ENCODE measurements around the gene GHR. TPM values are rescaled to one million over a fixed set of nuclear protein-coding genes. Genes with fewer than 3 reads are reported as not detected.

GHR gene
- total RNA-seq, 2 experiments from 2014 or later = not detected

DNA sequence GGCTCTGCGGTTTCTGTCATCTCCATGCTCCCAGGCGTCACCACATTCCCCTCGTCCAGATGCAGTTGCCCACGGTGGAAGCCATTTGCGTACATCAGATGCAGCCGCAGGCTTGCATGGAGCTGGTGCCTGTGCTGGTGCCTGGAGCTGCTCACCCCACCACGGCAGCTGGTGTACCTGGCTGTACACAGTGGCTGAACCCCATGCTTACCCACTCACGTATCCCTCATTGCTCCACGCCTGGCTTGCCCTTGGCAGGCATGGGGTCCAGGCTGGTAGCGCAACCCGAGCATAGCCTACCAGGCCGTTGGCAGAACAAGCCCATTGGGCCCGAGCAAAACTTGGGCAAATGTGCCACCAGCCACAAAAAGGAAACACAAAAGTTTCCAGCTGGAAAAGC is 159.5 kb downstream of the GHR start:
- H3K9me3 Mint-ChIP-seq = no peaks in the 10 kb centered on the region
- no peaks in the 10 kb centered on the region for H3K36me3 Mint-ChIP-seq (ENCODE audit: low read depth)
- peaks cover 14% of the 10 kb centered on the region for H3K27me3 Mint-ChIP-seq (ENCODE audit: low read depth)
- no peak overlapping the region for H3K4me3 Mint-ChIP-seq
- intact Hi-C loops (cut with micrococcal nuclease) = loop anchor here (1.0 to 5.0 kb wide), 5 partner anchors 160 to 725 kb away; partner anchors contain the start of gene GHR
- DNase-seq = no peak
- CTCF ChIA-PET = interaction anchor here (0.8 to 1.7 kb wide), 7 partner anchors 8 to 307 kb away, joined by 3 to 5 read pairs (median 3); no protein-coding TSS in a partner anchor
- H3K27ac Mint-ChIP-seq = no peak overlapping the region
- no peaks in the 10 kb centered on the region for H3K4me1 Mint-ChIP-seq (ENCODE audit: low read depth)

DNA sequence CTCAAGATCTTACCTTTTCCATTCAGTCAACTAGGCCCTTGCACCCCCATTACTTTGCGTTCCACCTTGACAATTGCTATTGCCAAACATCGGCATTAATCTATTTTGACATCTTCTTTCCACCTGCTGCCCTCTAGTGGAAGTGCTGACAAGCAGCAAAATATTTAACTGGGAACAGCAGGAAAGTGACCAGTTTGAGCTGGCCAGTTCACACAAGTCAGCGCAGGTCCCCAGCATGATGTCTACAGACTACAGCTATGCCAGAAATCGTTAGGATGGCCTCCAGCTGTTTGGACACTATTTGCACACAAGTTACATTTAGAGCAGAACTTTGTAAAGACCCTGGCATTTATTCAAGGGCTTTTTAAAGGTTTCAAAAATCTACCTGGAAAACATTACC is 160.1 kb downstream of the GHR start:
- no peaks in the 10 kb centered on the region for H3K4me1 Mint-ChIP-seq (ENCODE audit: low read depth)
- no peak overlapping the region for H3K27ac Mint-ChIP-seq
- no peaks in the 10 kb centered on the region for H3K36me3 Mint-ChIP-seq (ENCODE audit: low read depth)
- intact Hi-C loops (cut with micrococcal nuclease) = loop anchor here (1.0 to 5.0 kb wide), 5 partner anchors 161 to 726 kb away; partner anchors contain the start of gene GHR
- H3K9me3 Mint-ChIP-seq = no peaks in the 10 kb centered on the region
- no peak overlapping the region for H3K4me3 Mint-ChIP-seq
- H3K27me3 Mint-ChIP-seq (ENCODE audit: low read depth) = peaks cover 14% of the 10 kb centered on the region
- peak; percentile 50 for DNase-seq
- CTCF ChIA-PET = interaction anchor here (0.8 to 1.7 kb wide), 8 partner anchors 9 to 306 kb away, joined by 3 to 5 read pairs (median 3); no protein-coding TSS in a partner anchor

DNA sequence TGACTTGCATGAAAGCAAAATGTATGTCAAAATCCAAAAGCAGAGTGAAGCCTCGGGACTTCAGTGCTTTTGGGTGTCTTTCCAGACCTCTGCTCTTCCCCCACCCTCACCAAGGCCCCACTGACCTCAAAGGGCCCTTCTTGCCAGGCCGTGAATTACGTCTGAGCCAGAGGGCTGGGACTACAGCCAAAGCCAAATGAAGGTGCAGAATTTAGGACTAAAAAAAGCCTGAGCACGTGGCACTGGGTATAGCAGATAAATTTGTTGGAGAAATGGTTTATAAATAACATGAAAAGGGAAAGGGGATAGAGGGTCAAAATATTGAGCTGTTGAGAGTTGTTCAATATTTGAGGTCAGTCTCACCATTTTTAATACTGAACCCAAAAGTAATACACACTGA is 163.4 kb downstream of the GHR start:
- Mint-ChIP-seq H3K36me3 (ENCODE audit: low read depth) (no peaks in the 10 kb centered on the region), H3K27ac (no peak overlapping the region), H3K27me3 (ENCODE audit: low read depth) (peaks cover 21% of the 10 kb centered on the region), H3K4me3 (no peak overlapping the region), H3K9me3 (no peaks in the 10 kb centered on the region), H3K4me1 (ENCODE audit: low read depth) (no peaks in the 10 kb centered on the region)
- intact Hi-C loops (cut with micrococcal nuclease) = no loop called here
- DNase-seq = no peak
- CTCF ChIA-PET = interaction anchor here (1.1 kb wide), 1 partner anchor 164 kb away, joined by 3 read pairs; the partner anchor contains the start of gene GHR

DNA sequence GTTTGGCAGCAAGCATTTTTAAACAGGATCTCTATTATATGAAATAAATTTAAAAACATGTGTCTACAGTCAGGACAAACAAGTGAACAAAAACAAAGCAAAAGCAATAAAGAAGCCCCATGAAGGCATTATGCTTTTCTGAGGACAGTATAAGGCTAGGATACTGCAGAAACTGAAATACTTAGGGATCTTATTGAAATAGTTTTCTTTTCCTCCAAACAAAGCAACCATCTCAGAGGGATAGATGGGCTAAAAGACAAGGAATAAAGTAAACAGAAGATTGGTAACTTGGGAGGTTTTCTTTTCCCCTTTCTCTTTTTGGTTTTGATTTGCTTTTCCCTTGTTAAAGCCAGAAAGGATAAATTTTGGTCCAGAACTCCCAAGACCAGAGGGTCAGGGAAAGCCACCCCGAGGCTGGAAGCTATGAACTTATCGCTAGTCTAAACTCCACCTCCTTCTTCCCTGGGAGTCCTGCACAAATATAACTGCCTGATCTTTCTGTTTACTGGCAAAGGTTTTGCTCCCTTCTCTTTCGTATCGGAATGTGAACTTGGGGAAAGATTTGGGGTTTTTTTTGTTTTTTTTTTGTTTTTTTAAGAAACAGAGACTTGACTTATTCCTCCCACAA is 164.0 kb downstream of the GHR start:
- Mint-ChIP-seq H3K27me3 (ENCODE audit: low read depth) (peaks cover 22% of the 10 kb centered on the region), H3K4me1 (ENCODE audit: low read depth) (no peaks in the 10 kb centered on the region), H3K36me3 (ENCODE audit: low read depth) (no peaks in the 10 kb centered on the region), H3K27ac (no peak overlapping the region), H3K4me3 (no peak overlapping the region), H3K9me3 (no peaks in the 10 kb centered on the region)
- no peak for DNase-seq
- CTCF ChIA-PET = interaction anchor here (1.1 kb wide), 1 partner anchor 164 kb away, joined by 3 read pairs; the partner anchor contains the start of gene GHR
- intact Hi-C loops (cut with micrococcal nuclease) = no loop called here

DNA sequence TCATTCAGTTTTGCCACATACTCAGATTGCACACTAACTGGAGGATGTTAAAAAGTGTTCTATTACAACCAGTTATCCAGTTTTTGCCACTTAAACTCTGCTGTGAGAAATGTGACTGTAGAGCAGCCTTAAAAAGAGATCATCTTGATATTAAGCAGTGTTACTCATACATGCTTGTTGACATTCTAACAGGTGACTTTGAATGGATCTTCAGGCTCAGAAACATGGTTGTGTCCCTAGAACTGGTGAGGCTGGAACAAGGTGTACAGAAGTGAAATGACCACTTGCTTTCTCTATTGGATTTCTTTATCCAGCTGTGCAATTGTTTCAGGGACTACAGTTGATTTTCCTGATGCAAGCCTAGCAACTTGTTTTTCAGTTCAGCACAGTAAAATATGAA is 167.3 kb downstream of the GHR start:
- CTCF ChIA-PET = no interaction called here

DNA sequence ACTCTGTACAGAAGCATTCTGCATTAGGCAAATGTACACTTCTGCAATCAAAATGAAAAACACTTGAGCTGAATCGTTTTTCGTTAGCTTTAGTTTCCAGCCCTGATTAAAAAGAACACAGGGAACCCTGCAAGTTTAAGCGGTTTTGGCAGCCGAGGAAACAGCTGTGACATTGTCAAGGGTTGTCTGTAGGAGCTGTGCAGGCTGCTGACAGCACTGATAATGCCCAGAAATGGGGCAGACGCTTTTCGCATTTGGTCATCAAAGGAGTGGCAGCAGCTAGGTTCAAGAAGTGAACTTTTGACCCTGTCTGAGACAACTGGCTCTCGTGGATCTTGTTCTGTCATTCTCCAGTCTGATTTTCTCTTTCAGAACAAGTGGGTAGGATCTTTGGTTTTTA is 167.8 kb downstream of the GHR start:
- intact Hi-C loops (cut with micrococcal nuclease) = no loop called here
- Mint-ChIP-seq H3K9me3 (no peaks in the 10 kb centered on the region), H3K4me1 (ENCODE audit: low read depth) (no peaks in the 10 kb centered on the region), H3K36me3 (ENCODE audit: low read depth) (no peaks in the 10 kb centered on the region), H3K4me3 (no peak overlapping the region), H3K27me3 (ENCODE audit: low read depth) (peaks cover 27% of the 10 kb centered on the region), H3K27ac (no peak overlapping the region)
- DNase-seq = no peak
- CTCF ChIA-PET = interaction anchor here (0.9 kb wide), 1 partner anchor 10 kb away, joined by 5 read pairs; no protein-coding TSS in a partner anchor

More for the DNA sequence above, 167.3 kb downstream of the GHR start:
- intact Hi-C loops (cut with micrococcal nuclease) = no loop called here
- Mint-ChIP-seq H3K9me3 (no peaks in the 10 kb centered on the region), H3K27me3 (ENCODE audit: low read depth) (peaks cover 27% of the 10 kb centered on the region), H3K4me1 (ENCODE audit: low read depth) (no peaks in the 10 kb centered on the region), H3K4me3 (no peak overlapping the region), H3K27ac (no peak overlapping the region), H3K36me3 (ENCODE audit: low read depth) (no peaks in the 10 kb centered on the region)
- DNase-seq = no peak

DNA sequence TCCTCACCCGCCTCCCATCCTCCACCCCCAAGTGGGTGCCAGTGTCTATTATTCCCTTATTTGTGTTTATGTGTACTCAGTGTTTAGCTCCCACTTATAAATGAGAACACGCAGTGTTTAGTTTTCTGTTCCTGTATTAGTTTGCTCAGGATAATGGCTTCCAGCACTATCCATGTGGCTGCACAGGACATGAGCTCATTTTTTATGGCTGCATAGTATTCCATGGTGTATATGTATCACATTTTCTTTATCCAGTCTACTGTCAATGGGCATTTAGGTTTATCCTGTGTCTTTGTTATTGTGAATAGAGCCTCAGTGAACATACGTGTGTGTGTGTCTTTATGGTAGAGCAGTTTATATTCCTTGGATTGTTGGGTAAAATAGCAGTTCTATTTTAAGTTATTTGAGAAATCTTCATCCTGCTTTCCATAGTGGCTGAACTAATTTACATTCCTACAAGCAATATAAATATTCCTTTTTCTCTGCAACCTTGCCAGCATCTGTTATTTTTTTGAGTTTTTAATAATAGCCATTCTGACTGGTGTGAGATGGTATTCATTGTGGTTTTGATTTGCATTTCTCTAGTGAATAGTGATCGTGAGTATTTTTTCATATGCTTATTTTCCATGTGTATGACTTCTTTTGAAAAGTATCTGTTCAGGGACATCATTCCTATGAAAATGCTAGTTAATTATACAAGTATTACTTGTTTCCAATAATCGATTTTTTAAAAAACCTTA is 169.3 kb downstream of the GHR start:
- Mint-ChIP-seq H3K4me3 (no peak overlapping the region), H3K27me3 (ENCODE audit: low read depth) (peaks cover 22% of the 10 kb centered on the region), H3K9me3 (no peaks in the 10 kb centered on the region), H3K27ac (no peak overlapping the region), H3K4me1 (ENCODE audit: low read depth) (no peaks in the 10 kb centered on the region), H3K36me3 (ENCODE audit: low read depth) (no peaks in the 10 kb centered on the region)
- DNase-seq = no peak
- CTCF ChIA-PET = interaction anchor here (0.7 kb wide), 1 partner anchor 28 kb away, joined by 3 read pairs; no protein-coding TSS in a partner anchor
- intact Hi-C loops (cut with micrococcal nuclease) = no loop called here

DNA sequence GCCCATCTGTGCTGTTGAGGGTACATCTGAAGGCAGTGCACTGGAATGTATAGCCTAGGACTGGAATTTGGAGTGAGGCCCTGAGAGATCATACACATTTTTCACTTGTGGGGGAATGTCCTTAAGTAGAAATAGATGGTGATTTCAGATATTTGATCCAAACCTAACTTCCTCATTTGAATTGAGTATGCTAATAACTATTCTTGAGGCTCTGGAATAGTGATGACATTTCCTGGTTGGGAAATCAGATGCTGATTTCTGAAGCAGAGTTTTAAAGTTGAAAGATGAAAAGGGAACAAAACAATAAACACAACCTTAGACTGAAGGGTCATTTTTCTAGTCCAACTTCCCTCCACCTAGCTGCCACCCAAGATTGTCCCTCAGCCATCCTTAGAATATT is 170.4 kb downstream of the GHR start:
- H3K4me1 Mint-ChIP-seq (ENCODE audit: low read depth) = no peaks in the 10 kb centered on the region
- intact Hi-C loops (cut with micrococcal nuclease) = no loop called here

DNA sequence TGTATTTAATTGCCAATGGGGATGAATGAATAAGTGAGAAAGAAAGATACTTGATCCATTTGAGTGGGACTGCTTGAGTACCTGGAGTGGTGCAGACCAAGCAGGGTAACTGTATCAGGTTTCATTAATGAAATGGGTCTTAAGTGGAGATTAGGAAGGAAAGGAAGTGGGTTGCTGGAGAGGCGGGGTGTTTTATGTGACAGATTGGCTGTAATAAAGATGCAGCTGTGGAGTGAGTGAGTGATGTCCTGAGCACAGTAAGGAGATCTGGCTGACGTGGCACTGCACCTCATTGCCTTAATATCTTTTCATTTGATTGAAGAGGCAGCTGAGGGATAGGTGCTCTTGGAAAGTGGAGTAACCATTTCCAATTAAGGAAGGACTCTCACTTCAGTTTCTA is 172.4 kb downstream of the GHR start:
- H3K4me1 Mint-ChIP-seq (ENCODE audit: low read depth) = no peaks in the 10 kb centered on the region
- DNase-seq = no peak
- peaks cover 19% of the 10 kb centered on the region for H3K27me3 Mint-ChIP-seq (ENCODE audit: low read depth)
- CTCF ChIA-PET = no interaction called here
- H3K9me3 Mint-ChIP-seq = no peaks in the 10 kb centered on the region
- intact Hi-C loops (cut with micrococcal nuclease) = no loop called here
- H3K4me3 Mint-ChIP-seq = no peak overlapping the region
- H3K27ac Mint-ChIP-seq = no peak overlapping the region
- H3K36me3 Mint-ChIP-seq (ENCODE audit: low read depth) = no peaks in the 10 kb centered on the region

More for the DNA sequence above, 170.4 kb downstream of the GHR start:
- no peaks in the 10 kb centered on the region for H3K9me3 Mint-ChIP-seq
- CTCF ChIA-PET = no interaction called here
- no peak for DNase-seq
- H3K27ac Mint-ChIP-seq = no peak overlapping the region
- H3K4me3 Mint-ChIP-seq = no peak overlapping the region
- no peaks in the 10 kb centered on the region for H3K36me3 Mint-ChIP-seq (ENCODE audit: low read depth)
- H3K27me3 Mint-ChIP-seq (ENCODE audit: low read depth) = peaks cover 20% of the 10 kb centered on the region

DNA sequence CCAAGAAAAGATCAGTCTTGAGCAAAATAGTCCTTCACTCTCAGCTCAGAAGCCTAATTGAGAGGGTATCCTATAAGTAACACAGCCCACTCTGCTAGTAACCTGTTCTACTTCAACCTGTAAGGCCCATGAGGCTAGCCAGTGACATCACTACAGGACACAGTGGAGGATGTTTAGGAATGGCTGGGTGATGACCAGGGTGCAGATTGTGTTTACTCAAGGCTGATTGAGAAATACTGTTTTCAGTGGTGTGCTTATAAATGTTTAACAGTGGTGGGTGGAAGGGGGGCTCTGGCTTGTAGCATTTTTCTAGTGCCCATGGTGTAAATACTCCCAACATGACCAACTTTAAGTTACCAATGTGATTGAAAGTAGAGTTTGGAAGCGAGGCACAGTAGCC is 173.6 kb downstream of the GHR start:
- intact Hi-C loops (cut with micrococcal nuclease) = no loop called here
- DNase-seq = no peak
- no peak overlapping the region for H3K27ac Mint-ChIP-seq
- CTCF ChIA-PET = no interaction called here
- no peaks in the 10 kb centered on the region for H3K36me3 Mint-ChIP-seq (ENCODE audit: low read depth)
- peaks cover 14% of the 10 kb centered on the region for H3K27me3 Mint-ChIP-seq (ENCODE audit: low read depth)
- H3K4me1 Mint-ChIP-seq (ENCODE audit: low read depth) = no peaks in the 10 kb centered on the region
- no peak overlapping the region for H3K4me3 Mint-ChIP-seq
- no peaks in the 10 kb centered on the region for H3K9me3 Mint-ChIP-seq

DNA sequence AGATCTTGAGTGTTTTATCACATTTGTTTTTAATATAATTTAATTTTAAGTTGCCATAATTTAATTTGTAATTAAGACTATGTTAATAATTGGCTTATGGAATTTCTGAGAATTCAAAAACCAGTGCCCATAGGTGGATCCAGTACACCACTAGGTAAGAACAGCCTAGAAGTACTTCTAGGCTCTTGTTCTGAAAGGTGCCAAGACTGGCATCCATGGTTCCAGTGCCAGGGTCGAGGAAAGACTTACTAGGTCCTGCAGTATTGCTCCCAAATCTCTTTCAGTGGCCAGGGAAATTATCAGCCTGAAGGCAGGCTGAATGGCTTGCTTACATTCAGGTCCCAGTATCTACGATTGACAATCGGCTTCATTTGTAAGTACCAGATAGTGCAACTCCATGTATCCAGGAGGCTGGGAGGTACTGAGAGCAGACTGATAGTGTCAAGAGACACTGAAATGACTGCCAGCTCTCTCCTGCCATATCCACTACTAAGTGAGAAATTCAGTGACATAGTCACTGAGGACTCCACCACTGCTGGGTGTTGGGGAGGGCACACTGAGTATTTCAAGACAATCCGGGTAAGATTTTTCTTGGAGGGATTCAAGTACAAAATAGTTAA is 174.2 kb downstream of the GHR start:
- no peak for DNase-seq
- no peak overlapping the region for H3K27ac Mint-ChIP-seq
- no peaks in the 10 kb centered on the region for H3K36me3 Mint-ChIP-seq (ENCODE audit: low read depth)
- H3K4me3 Mint-ChIP-seq = no peak overlapping the region
- intact Hi-C loops (cut with micrococcal nuclease) = no loop called here
- H3K4me1 Mint-ChIP-seq (ENCODE audit: low read depth) = no peaks in the 10 kb centered on the region
- peaks cover 11% of the 10 kb centered on the region for H3K27me3 Mint-ChIP-seq (ENCODE audit: low read depth)
- CTCF ChIA-PET = no interaction called here
- H3K9me3 Mint-ChIP-seq = no peaks in the 10 kb centered on the region

DNA sequence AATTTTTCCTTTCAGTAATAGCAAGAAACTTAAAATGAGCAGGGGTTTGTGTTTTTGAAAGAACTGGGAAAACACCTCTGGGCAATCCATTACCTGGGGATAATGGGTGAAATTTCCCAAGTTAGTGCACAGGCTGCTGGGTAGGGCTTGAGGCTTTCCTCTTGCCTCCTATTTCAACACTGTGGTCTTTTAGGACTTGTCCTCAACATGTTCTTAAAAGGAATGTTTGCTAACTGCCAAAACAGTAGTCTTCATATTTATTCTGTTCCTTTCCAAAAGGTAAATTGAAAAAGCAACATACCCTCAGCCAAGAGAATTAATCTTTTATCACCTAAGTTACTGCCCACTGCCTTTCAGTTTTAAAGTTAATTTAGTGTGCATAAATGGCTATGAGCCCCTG is 175.1 kb downstream of the GHR start:
- intact Hi-C loops (cut with micrococcal nuclease) = no loop called here
- no peaks in the 10 kb centered on the region for H3K36me3 Mint-ChIP-seq (ENCODE audit: low read depth)
- no peaks in the 10 kb centered on the region for H3K9me3 Mint-ChIP-seq
- CTCF ChIA-PET = no interaction called here
- DNase-seq = no peak
- H3K4me1 Mint-ChIP-seq (ENCODE audit: low read depth) = no peaks in the 10 kb centered on the region
- H3K27ac Mint-ChIP-seq = no peak overlapping the region
- peaks cover 6% of the 10 kb centered on the region for H3K27me3 Mint-ChIP-seq (ENCODE audit: low read depth)
- H3K4me3 Mint-ChIP-seq = no peak overlapping the region

Measured in activated naive CD4-positive, alpha-beta T cell treated with anti-CD3 and anti-CD28 coated beads for 36 hours (primary cell).